BE2C (cell line): Measurements from ENCODE around the gene ZNF189.
A peak's percentile ranks its signal among the peaks of the same experiment; 100 is the strongest.

Experiments
- DNase-seq: peaks from one replicate; pipeline ENCODE4 v3.0.0-alpha.2; 2020
- H3K27me3 ChIP-seq: fragments of 250-450 bp; sonication (Bioruptor Pico); 2 replicates; pipeline ENCODE4 v1.5.1; 2020; ENCODE audit warnings: mild to moderate bottlenecking
- H3K36me3 ChIP-seq: fragments of 250-450 bp; sonication (Bioruptor Pico); 2 replicates; pipeline ENCODE4 v1.5.1; 2020; ENCODE audit warnings: mild to moderate bottlenecking
- H3K4me1 ChIP-seq: fragments of 250-450 bp; sonication (Bioruptor Pico); 2 replicates; pipeline ENCODE4 v1.5.1; 2020
- H3K4me3 ChIP-seq: 2 replicates; pipeline ENCODE4 v1.5.1; 2011; ENCODE audit warnings: low read depth, low read length
- H3K9me3 ChIP-seq: fragments of 250-450 bp; sonication (Bioruptor Pico); 2 replicates; pipeline ENCODE4 v1.5.1; 2020
- CTCF ChIP-seq: IDR thresholded peaks from 2 replicates; pipeline ENCODE4 v1.5.1; 2012; ENCODE audit warnings: mild to moderate bottlenecking, low read depth, low read length

Gene ZNF189

GRCh38 chr9:101397746-101398067, 944 bp upstream of the ZNF189 start:
- Histone ChIP-seq H3K4me3 (peak overlapping the region; percentile 96), H3K4me1 (no peaks in the 10 kb centered on the region), H3K9me3 (no peaks in the 10 kb centered on the region), H3K36me3 (peaks cover 35% of the 10 kb centered on the region), H3K27me3 (no peaks in the 10 kb centered on the region)
- no peak for TF ChIP-seq CTCF
- DNase-seq, result no peak

- no peak for TF ChIP-seq CTCF
- DNase-seq, result no peak
- no peaks in the 10 kb centered on the region for H3K4me1 ChIP-seq
Measured at GRCh38 chr9:101398930-101399642, 435 bp downstream of the ZNF189 start.

GRCh38 chr9:101399643-101399970, 956 bp downstream of the ZNF189 start:
- Histone ChIP-seq H3K9me3 (no peaks in the 10 kb centered on the region), H3K36me3 (peaks cover 54% of the 10 kb centered on the region), H3K4me3 (peak overlapping the region; percentile 96), H3K27me3 (no peaks in the 10 kb centered on the region), H3K4me1 (no peaks in the 10 kb centered on the region)
- DNase-seq, result no peak
- no peak for TF ChIP-seq CTCF

More at GRCh38 chr9:101398930-101399642, 435 bp downstream of the ZNF189 start:
- no peaks in the 10 kb centered on the region for H3K27me3 ChIP-seq
- H3K4me3 ChIP-seq, result peak overlapping the region; percentile 96
- peaks cover 49% of the 10 kb centered on the region for H3K36me3 ChIP-seq
- H3K9me3 ChIP-seq, result no peaks in the 10 kb centered on the region

GRCh38 chr9:101400120-101400519, 1.5 kb downstream of the ZNF189 start:
- Histone ChIP-seq H3K4me1 (no peaks in the 10 kb centered on the region), H3K36me3 (peaks cover 58% of the 10 kb centered on the region), H3K4me3 (no peak overlapping the region; the same call in 1 of the 2 replicates), H3K9me3 (no peaks in the 10 kb centered on the region), H3K27me3 (no peaks in the 10 kb centered on the region)
- TF ChIP-seq CTCF, result no peak
- no peak for DNase-seq

GRCh38 chr9:101403516-101404285, 5.0 kb downstream of the ZNF189 start:
- H3K9me3 ChIP-seq, result peaks cover 7% of the 10 kb centered on the region
- no peaks in the 10 kb centered on the region for H3K4me1 ChIP-seq
- no peak for TF ChIP-seq CTCF
- no peak overlapping the region for H3K4me3 ChIP-seq
- DNase-seq, result no peak
- no peaks in the 10 kb centered on the region for H3K27me3 ChIP-seq
- H3K36me3 ChIP-seq, result peaks cover 63% of the 10 kb centered on the region
